ENCODE data around the gene CCDC141. TPM values are rescaled to one million over a fixed set of nuclear protein-coding genes. Genes with fewer than 3 reads are reported as not detected.

Gene CCDC141
- total and polyA plus RNA-seq, 12 donors: 0.34 to 42.1 (median 1.4) TPM

DNA sequence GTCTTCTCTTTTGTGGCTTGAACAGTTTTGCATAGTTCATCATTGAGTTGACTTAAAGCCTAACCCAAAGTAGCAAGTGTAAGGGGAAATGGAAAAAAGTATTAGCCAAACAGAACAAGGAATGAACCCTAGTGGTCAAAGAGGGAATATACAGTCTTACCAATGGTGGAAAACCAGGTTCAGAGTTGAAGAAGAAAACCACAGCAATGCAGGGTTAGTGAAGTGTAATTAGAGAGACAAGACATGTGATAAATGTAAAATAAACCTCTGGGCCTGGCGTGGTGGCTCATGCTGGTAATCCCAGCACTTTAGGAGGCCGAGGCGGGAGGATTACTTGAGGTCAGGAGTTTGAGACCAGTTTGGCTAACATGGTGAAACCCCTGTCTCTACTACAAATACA lies 245.1 kb downstream of the CCDC141 start:
- no peaks in the 10 kb centered on the region for H3K27me3 ChIP-seq
- peaks cover 0 to 10% of the 10 kb centered on the region in 2 donors for H3K4me1 ChIP-seq (replicated peaks in 1 of 2)
- H3K27ac ChIP-seq: no peak overlapping the region
- DNase-seq: no peak
- 85 to 94% (median 90%) methylated on average over 3 of the region's 3 CpGs for WGBS, 4 donors
- no peaks in the 10 kb centered on the region for H3K36me3 ChIP-seq (replicated peaks in 1 of 2)
- H3K4me3 ChIP-seq: no peak overlapping the region
- H3K9me3 ChIP-seq (replicated peaks in 1 of 3): no peaks in the 10 kb centered on the region
- TF ChIP-seq POLR2A (IDR thresholded peaks at IDR 0.05) (no peak), CTCF (IDR thresholded peaks at IDR 0.05) (peak; percentile 11 to 43 (median 34))
- intact Hi-C loops (cut with DNase I): no loop called here

DNA sequence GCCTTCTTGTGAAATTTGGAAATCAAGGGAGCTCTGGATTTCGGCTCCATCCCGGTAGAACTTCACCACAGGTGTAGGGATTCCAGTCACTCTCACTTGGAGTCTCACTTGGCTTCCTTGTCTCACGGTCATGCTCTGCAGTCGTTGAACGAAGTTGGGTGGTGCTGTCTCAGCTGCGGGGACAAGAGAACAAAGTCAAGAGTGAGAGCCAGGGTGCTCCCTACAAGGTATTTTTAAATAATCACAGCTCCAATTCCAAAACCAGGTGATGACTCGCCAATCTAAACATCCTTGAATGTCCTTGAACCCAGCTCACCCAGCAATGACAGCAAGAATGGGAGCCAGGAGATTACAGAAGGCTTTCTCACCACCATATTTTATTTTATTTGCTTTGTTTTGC lies 249.4 kb downstream of the CCDC141 start:
- Histone ChIP-seq H3K27ac (no peak overlapping the region), H3K36me3 (replicated peaks in 1 of 2) (no peaks in the 10 kb centered on the region), H3K9me3 (replicated peaks in 1 of 3) (peaks cover 0 to 9% (median 0%) of the 10 kb centered on the region in 3 donors), H3K27me3 (no peaks in the 10 kb centered on the region), H3K4me1 (replicated peaks in 1 of 2) (peaks cover 0 to 2% of the 10 kb centered on the region in 2 donors), H3K4me3 (no peak overlapping the region)
- no peak for TF ChIP-seq CTCF (IDR thresholded peaks at IDR 0.05)
- no peak for TF ChIP-seq POLR2A (IDR thresholded peaks at IDR 0.05)
- intact Hi-C loops (cut with DNase I): no loop called here
- 82 to 95% (median 89%) methylated on average over 7 of the region's 7 CpGs for WGBS, 4 donors
- DNase-seq: no peak

GRCh38 chr2:178799305-178799704 lies 250.6 kb downstream of the CCDC141 start:
- no peak for DNase-seq
- H3K27ac ChIP-seq: no peak overlapping the region
- peaks cover 0 to 9% (median 0%) of the 10 kb centered on the region in 3 donors for H3K9me3 ChIP-seq (replicated peaks in 1 of 3)
- H3K36me3 ChIP-seq (replicated peaks in 1 of 2): no peaks in the 10 kb centered on the region
- no peak overlapping the region for H3K4me3 ChIP-seq
- intact Hi-C loops (cut with DNase I): loop anchor here (5.0 to 10.0 kb wide), 2 partner anchors 113 to 115 kb away; no protein-coding TSS in a partner anchor
- no peaks in the 10 kb centered on the region for H3K27me3 ChIP-seq
- WGBS, 4 donors: 92 to 96% (median 94%) methylated on average over 18 to 19 of the region's 19 CpGs
- no peaks in the 10 kb centered on the region for H3K4me1 ChIP-seq (replicated peaks in 1 of 2)
- TF ChIP-seq POLR2A (IDR thresholded peaks at IDR 0.05): no peak
- TF ChIP-seq CTCF (IDR thresholded peaks at IDR 0.05): no peak

GRCh38 chr2:178796079-178796677 lies 253.8 kb downstream of the CCDC141 start:
- no peak for DNase-seq
- no peaks in the 10 kb centered on the region for H3K27me3 ChIP-seq
- H3K9me3 ChIP-seq (replicated peaks in 1 of 3): peaks cover 0 to 9% (median 0%) of the 10 kb centered on the region in 3 donors
- 91 to 98% (median 94%) methylated on average over 2 of the region's 2 CpGs for WGBS, 4 donors
- no peaks in the 10 kb centered on the region for H3K4me1 ChIP-seq (replicated peaks in 1 of 2)
- H3K27ac ChIP-seq: no peak overlapping the region
- intact Hi-C loops (cut with DNase I): loop anchor here (5.0 to 10.0 kb wide), 2 partner anchors 116 to 119 kb away; no protein-coding TSS in a partner anchor
- TF ChIP-seq POLR2A (IDR thresholded peaks at IDR 0.05): no peak
- peak; percentile 52 to 87 (median 74) for TF ChIP-seq CTCF (IDR thresholded peaks at IDR 0.05)
- H3K36me3 ChIP-seq (replicated peaks in 1 of 2): no peaks in the 10 kb centered on the region
- H3K4me3 ChIP-seq: no peak overlapping the region
